ENCODE results near the gene AGK. TPM values are rescaled to one million over a fixed set of nuclear protein-coding genes. Genes with fewer than 3 reads are reported as not detected.

The AGK gene
- total and polyA plus RNA-seq, 2 experiments from 2014 or later = 21.9 to 37.9 TPM

DNA sequence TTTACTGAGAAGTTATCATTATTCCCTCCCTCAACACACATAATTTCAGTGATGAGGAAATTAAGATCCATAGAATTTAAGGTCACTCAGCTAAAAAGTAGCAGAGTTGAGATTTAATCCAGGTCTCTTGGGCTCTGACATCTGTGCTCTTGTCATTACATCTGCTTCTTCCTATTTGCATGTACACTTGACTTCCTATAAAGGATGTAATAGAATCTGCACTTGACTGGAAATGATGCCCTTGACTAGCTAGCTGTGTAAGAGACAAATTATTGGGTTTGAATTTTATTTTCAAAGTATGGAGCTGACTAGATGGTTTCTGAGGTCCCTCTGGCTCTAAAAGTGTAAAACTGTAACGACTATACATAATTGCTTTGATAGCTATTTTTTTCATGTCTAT lies 59.5 kb downstream of the AGK start:
- TF ChIP-seq, protein P1, sequence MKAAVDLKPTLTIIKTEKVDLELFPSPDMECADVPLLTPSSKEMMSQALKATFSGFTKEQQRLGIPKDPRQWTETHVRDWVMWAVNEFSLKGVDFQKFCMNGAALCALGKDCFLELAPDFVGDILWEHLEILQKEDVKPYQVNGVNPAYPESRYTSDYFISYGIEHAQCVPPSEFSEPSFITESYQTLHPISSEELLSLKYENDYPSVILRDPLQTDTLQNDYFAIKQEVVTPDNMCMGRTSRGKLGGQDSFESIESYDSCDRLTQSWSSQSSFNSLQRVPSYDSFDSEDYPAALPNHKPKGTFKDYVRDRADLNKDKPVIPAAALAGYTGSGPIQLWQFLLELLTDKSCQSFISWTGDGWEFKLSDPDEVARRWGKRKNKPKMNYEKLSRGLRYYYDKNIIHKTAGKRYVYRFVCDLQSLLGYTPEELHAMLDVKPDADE (IDR thresholded peaks at IDR 0.05) = no peak
- TF ChIP-seq, protein P2, sequence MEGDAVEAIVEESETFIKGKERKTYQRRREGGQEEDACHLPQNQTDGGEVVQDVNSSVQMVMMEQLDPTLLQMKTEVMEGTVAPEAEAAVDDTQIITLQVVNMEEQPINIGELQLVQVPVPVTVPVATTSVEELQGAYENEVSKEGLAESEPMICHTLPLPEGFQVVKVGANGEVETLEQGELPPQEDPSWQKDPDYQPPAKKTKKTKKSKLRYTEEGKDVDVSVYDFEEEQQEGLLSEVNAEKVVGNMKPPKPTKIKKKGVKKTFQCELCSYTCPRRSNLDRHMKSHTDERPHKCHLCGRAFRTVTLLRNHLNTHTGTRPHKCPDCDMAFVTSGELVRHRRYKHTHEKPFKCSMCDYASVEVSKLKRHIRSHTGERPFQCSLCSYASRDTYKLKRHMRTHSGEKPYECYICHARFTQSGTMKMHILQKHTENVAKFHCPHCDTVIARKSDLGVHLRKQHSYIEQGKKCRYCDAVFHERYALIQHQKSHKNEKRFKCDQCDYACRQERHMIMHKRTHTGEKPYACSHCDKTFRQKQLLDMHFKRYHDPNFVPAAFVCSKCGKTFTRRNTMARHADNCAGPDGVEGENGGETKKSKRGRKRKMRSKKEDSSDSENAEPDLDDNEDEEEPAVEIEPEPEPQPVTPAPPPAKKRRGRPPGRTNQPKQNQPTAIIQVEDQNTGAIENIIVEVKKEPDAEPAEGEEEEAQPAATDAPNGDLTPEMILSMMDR (conservative IDR thresholded peaks at IDR 0.05; ENCODE audit: low read depth in 2 of 2) = no peak
- TF ChIP-seq POLR2AphosphoS5 (IDR thresholded peaks at IDR 0.05; ENCODE audit: low read depth) (no peak), ZNF331 (CRISPR knock-in tag; IDR thresholded peaks at IDR 0.05; ENCODE audit: low read depth) (no peak), ZNF114 (CRISPR knock-in tag; IDR thresholded peaks at IDR 0.05) (no peak), STAT1 (IDR thresholded peaks at IDR 0.05; ENCODE audit: unreplicated experiment) (no peak), JUNB (IDR thresholded peaks at IDR 0.05; ENCODE audit: unreplicated experiment) (no peak), NANOG (IDR thresholded peaks at IDR 0.05; ENCODE audit: borderline replicate concordance) (no peak), EZH2phosphoT487 (IDR thresholded peaks at IDR 0.05; ENCODE audit: unreplicated experiment) (no peak), EZH2 (IDR thresholded peaks at IDR 0.05; ENCODE audit: low read depth, unreplicated experiment) (no peak), CREB1 (CRISPR knock-in tag; IDR thresholded peaks at IDR 0.05; ENCODE audit: low read depth) (no peak)
- TF ChIP-seq, protein P3, sequence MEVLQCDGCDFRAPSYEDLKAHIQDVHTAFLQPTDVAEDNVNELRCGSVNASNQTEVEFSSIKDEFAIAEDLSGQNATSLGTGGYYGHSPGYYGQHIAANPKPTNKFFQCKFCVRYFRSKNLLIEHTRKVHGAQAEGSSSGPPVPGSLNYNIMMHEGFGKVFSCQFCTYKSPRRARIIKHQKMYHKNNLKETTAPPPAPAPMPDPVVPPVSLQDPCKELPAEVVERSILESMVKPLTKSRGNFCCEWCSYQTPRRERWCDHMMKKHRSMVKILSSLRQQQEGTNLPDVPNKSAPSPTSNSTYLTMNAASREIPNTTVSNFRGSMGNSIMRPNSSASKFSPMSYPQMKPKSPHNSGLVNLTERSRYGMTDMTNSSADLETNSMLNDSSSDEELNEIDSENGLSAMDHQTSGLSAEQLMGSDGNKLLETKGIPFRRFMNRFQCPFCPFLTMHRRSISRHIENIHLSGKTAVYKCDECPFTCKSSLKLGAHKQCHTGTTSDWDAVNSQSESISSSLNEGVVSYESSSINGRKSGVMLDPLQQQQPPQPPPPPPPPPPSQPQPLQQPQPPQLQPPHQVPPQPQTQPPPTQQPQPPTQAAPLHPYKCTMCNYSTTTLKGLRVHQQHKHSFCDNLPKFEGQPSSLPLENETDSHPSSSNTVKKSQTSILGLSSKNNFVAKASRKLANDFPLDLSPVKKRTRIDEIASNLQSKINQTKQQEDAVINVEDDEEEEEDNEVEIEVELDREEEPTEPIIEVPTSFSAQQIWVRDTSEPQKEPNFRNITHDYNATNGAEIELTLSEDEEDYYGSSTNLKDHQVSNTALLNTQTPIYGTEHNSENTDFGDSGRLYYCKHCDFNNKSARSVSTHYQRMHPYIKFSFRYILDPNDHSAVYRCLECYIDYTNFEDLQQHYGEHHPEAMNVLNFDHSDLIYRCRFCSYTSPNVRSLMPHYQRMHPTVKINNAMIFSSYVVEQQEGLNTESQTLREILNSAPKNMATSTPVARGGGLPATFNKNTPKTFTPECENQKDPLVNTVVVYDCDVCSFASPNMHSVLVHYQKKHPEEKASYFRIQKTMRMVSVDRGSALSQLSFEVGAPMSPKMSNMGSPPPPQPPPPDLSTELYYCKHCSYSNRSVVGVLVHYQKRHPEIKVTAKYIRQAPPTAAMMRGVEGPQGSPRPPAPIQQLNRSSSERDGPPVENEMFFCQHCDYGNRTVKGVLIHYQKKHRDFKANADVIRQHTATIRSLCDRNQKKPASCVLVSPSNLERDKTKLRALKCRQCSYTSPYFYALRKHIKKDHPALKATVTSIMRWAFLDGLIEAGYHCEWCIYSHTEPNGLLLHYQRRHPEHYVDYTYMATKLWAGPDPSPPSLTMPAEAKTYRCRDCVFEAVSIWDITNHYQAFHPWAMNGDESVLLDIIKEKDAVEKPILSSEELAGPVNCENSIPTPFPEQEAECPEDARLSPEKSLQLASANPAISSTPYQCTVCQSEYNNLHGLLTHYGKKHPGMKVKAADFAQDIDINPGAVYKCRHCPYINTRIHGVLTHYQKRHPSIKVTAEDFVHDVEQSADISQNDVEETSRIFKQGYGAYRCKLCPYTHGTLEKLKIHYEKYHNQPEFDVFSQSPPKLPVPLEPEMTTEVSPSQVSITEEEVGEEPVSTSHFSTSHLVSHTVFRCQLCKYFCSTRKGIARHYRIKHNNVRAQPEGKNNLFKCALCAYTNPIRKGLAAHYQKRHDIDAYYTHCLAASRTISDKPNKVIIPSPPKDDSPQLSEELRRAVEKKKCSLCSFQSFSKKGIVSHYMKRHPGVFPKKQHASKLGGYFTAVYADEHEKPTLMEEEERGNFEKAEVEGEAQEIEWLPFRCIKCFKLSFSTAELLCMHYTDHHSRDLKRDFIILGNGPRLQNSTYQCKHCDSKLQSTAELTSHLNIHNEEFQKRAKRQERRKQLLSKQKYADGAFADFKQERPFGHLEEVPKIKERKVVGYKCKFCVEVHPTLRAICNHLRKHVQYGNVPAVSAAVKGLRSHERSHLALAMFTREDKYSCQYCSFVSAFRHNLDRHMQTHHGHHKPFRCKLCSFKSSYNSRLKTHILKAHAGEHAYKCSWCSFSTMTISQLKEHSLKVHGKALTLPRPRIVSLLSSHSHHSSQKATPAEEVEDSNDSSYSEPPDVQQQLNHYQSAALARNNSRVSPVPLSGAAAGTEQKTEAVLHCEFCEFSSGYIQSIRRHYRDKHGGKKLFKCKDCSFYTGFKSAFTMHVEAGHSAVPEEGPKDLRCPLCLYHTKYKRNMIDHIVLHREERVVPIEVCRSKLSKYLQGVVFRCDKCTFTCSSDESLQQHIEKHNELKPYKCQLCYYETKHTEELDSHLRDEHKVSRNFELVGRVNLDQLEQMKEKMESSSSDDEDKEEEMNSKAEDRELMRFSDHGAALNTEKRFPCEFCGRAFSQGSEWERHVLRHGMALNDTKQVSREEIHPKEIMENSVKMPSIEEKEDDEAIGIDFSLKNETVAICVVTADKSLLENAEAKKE (CRISPR knock-in tag; IDR thresholded peaks at IDR 0.05) = no peak
- TF ChIP-seq, protein P4, sequence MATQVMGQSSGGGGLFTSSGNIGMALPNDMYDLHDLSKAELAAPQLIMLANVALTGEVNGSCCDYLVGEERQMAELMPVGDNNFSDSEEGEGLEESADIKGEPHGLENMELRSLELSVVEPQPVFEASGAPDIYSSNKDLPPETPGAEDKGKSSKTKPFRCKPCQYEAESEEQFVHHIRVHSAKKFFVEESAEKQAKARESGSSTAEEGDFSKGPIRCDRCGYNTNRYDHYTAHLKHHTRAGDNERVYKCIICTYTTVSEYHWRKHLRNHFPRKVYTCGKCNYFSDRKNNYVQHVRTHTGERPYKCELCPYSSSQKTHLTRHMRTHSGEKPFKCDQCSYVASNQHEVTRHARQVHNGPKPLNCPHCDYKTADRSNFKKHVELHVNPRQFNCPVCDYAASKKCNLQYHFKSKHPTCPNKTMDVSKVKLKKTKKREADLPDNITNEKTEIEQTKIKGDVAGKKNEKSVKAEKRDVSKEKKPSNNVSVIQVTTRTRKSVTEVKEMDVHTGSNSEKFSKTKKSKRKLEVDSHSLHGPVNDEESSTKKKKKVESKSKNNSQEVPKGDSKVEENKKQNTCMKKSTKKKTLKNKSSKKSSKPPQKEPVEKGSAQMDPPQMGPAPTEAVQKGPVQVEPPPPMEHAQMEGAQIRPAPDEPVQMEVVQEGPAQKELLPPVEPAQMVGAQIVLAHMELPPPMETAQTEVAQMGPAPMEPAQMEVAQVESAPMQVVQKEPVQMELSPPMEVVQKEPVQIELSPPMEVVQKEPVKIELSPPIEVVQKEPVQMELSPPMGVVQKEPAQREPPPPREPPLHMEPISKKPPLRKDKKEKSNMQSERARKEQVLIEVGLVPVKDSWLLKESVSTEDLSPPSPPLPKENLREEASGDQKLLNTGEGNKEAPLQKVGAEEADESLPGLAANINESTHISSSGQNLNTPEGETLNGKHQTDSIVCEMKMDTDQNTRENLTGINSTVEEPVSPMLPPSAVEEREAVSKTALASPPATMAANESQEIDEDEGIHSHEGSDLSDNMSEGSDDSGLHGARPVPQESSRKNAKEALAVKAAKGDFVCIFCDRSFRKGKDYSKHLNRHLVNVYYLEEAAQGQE (IDR thresholded peaks at IDR 0.05; ENCODE audit: unreplicated experiment) = no peak
- Histone ChIP-seq H3K27ac (ENCODE audit: low read depth) (no peak overlapping the region), H3K4me2 (no peak overlapping the region), H3K4me3 (no peak overlapping the region), H3K27me3 (ENCODE audit: insufficient read depth) (no peaks in the 10 kb centered on the region), H3K79me2 (replicated peaks; ENCODE audit: insufficient read depth) (no peaks in the 10 kb centered on the region), H3K36me3 (ENCODE audit: insufficient read depth) (peaks cover 11% of the 10 kb centered on the region), H2AFZ (no peak overlapping the region), H4K20me1 (replicated peaks; ENCODE audit: insufficient read depth) (no peaks in the 10 kb centered on the region), H3K9me2 (ENCODE audit: insufficient read depth) (0 out of 2 replicates have a peak, but pooled peaks cover 9% of the 10 kb centered on the region), H3K4me1 (ENCODE audit: insufficient read depth) (no peaks in the 10 kb centered on the region; the same call in 1 of the 2 replicates), H3F3A (replicated peaks; ENCODE audit: low read depth) (no peaks in the 10 kb centered on the region)
- H3K36me3 Mint-ChIP-seq (ENCODE audit: low read depth) = peaks cover 44% of the 10 kb centered on the region
- DNase-seq (ENCODE audit: low spot score) = no peak
- peaks cover 13% of the 10 kb centered on the region for H3K4me1 Mint-ChIP-seq
- H3K27me3 Mint-ChIP-seq (ENCODE audit: insufficient read depth, low read depth, poor library complexity) = no peaks in the 10 kb centered on the region
- H3K9me3 Mint-ChIP-seq = no peaks in the 10 kb centered on the region
- no peak for ATAC-seq
- H3K27ac Mint-ChIP-seq = no peak overlapping the region
- no peak overlapping the region for H3K4me3 Mint-ChIP-seq
